Measurements from ENCODE around the gene HTRA3. TPM values are rescaled to one million over a fixed set of nuclear protein-coding genes. Genes with fewer than 3 reads are reported as not detected.

Gene HTRA3
- total RNA-seq, 2 donors from 2014 or later = 33.8 to 124 TPM

DNA sequence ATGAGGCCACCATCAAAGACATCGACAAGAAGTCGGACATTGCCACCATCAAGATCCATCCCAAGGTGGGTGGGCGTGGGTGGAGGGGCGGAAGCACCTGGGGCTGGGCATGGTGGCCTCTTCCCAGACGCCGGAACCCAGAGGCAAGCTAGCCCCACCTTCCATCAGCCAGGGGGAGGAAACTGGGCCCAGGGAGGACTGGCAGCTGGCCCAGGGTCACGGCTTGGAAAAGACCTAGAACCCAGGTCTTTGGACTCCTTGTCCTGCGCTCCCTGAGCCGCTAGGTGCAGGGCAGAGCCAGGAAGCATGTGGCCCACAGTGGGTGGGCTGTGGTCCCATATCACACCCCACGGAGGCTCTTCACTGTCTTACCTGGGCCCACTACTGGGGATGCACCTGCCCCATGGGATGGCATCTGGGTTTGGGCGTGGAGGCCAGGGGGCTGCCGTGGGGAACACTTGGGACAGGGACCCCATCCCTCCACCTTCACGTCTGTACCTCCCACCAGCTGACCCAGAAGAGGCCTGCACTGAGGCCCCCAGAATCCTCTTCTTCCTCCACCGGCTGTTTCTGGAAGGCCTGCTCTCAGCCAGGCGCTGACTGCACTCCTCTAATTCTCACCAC lies 17.3 kb downstream of the HTRA3 start:
- no peak for DNase-seq (ENCODE audit: low spot score)
- H3K36me3 ChIP-seq = peaks cover 5% of the 10 kb centered on the region

GRCh38 chr4:8287343-8288280 lies 18.1 kb downstream of the HTRA3 start:
- Histone ChIP-seq H3K27me3 (no peaks in the 10 kb centered on the region), H3K9me3 (no peaks in the 10 kb centered on the region), H3K4me3 (no peak overlapping the region), H3K36me3 (peaks cover 5% of the 10 kb centered on the region), H3K4me1 (peaks cover 0 to 14% of the 10 kb centered on the region in 2 donors), H3K27ac (no peak overlapping the region)
- TF ChIP-seq, protein P1, sequence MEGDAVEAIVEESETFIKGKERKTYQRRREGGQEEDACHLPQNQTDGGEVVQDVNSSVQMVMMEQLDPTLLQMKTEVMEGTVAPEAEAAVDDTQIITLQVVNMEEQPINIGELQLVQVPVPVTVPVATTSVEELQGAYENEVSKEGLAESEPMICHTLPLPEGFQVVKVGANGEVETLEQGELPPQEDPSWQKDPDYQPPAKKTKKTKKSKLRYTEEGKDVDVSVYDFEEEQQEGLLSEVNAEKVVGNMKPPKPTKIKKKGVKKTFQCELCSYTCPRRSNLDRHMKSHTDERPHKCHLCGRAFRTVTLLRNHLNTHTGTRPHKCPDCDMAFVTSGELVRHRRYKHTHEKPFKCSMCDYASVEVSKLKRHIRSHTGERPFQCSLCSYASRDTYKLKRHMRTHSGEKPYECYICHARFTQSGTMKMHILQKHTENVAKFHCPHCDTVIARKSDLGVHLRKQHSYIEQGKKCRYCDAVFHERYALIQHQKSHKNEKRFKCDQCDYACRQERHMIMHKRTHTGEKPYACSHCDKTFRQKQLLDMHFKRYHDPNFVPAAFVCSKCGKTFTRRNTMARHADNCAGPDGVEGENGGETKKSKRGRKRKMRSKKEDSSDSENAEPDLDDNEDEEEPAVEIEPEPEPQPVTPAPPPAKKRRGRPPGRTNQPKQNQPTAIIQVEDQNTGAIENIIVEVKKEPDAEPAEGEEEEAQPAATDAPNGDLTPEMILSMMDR (IDR thresholded peaks at IDR 0.05) = no peak
- no peak for DNase-seq (ENCODE audit: low spot score)

More for the DNA sequence above, 17.3 kb downstream of the HTRA3 start:
- no peaks in the 10 kb centered on the region for H3K27me3 ChIP-seq
- TF ChIP-seq, protein P1 (IDR thresholded peaks at IDR 0.05) = no peak
- no peak overlapping the region for H3K4me3 ChIP-seq
- H3K9me3 ChIP-seq = no peaks in the 10 kb centered on the region
- peaks cover 0 to 16% of the 10 kb centered on the region in 2 donors for H3K4me1 ChIP-seq
- H3K27ac ChIP-seq = peak overlapping the region; percentile 33 to 39

GRCh38 chr4:8289151-8289750 lies 19.7 kb downstream of the HTRA3 start:
- Histone ChIP-seq H3K36me3 (peaks cover 5% of the 10 kb centered on the region), H3K4me3 (no peak overlapping the region), H3K27ac (no peak overlapping the region), H3K9me3 (no peaks in the 10 kb centered on the region), H3K4me1 (peaks cover 0 to 14% of the 10 kb centered on the region in 2 donors), H3K27me3 (no peaks in the 10 kb centered on the region)
- no peak for DNase-seq (ENCODE audit: low spot score)
- TF ChIP-seq, protein P1 (IDR thresholded peaks at IDR 0.05) = no peak

- DNase-seq (ENCODE audit: low spot score) = no peak
- peaks cover 7% of the 10 kb centered on the region for H3K36me3 ChIP-seq
Measured at GRCh38 chr4:8289956-8290700, 20.6 kb downstream of the HTRA3 start.

DNA sequence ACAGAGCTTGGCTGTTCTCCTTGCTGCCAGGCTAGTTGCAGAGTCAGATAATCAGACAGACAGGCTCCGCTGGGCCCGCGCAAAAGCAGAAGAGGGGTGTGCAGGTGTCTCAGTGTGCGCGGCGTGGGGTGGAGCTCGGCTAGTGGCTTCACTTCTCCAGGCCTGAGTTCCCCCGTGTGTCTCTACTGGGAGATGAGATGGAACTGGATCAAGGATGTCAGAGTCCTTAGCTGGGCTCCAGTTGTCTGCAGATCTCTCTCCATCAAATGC lies 21.1 kb downstream of the HTRA3 start:
- peaks cover 12% of the 10 kb centered on the region for H3K36me3 ChIP-seq

More at GRCh38 chr4:8289956-8290700, 20.6 kb downstream of the HTRA3 start:
- no peak overlapping the region for H3K4me3 ChIP-seq
- no peaks in the 10 kb centered on the region for H3K9me3 ChIP-seq
- no peaks in the 10 kb centered on the region for H3K27me3 ChIP-seq
- H3K27ac ChIP-seq = no peak overlapping the region
- TF ChIP-seq, protein P1 (IDR thresholded peaks at IDR 0.05) = no peak
- H3K4me1 ChIP-seq = peaks cover 0 to 13% of the 10 kb centered on the region in 2 donors

More for the DNA sequence above, 21.1 kb downstream of the HTRA3 start:
- Histone ChIP-seq H3K27ac (no peak overlapping the region), H3K4me1 (peaks cover 0 to 8% of the 10 kb centered on the region in 2 donors), H3K4me3 (no peak overlapping the region), H3K9me3 (no peaks in the 10 kb centered on the region), H3K27me3 (no peaks in the 10 kb centered on the region)
- DNase-seq (ENCODE audit: low spot score) = no peak
- TF ChIP-seq, protein P1 (IDR thresholded peaks at IDR 0.05) = no peak
